ENCODE measurements around the gene SLC1A2. TPM values are rescaled to one million over a fixed set of nuclear protein-coding genes. Genes with fewer than 3 reads are reported as not detected.

The SLC1A2 gene
- total RNA-seq, 1 donor from 2014 or later = 1.9 TPM

GRCh38 chr11:35274909-35275785 is 144.2 kb downstream of the SLC1A2 start:
- no peak for TF ChIP-seq CTCF (IDR thresholded peaks at IDR 0.05; ENCODE audit: unreplicated experiment)
- Mint-ChIP-seq H3K4me1 (peaks cover 17% of the 10 kb centered on the region), H3K4me3 (no peak overlapping the region), H3K9me3 (no peaks in the 10 kb centered on the region), H3K36me3 (no peaks in the 10 kb centered on the region), H3K27me3 (ENCODE audit: low read depth) (peaks cover 5% of the 10 kb centered on the region), H3K27ac (no peak overlapping the region)
- no peak for DNase-seq (ENCODE audit: low spot score in 2 of 2, unreplicated experiment in 2 of 2)

- DNase-seq (ENCODE audit: low spot score in 2 of 2, unreplicated experiment in 2 of 2) = no peak
- H3K9me3 Mint-ChIP-seq = no peaks in the 10 kb centered on the region
- no peak overlapping the region for H3K4me3 Mint-ChIP-seq
- H3K4me1 Mint-ChIP-seq = peaks cover 17% of the 10 kb centered on the region
- TF ChIP-seq CTCF (IDR thresholded peaks at IDR 0.05; ENCODE audit: unreplicated experiment) = no peak
- H3K36me3 Mint-ChIP-seq = no peaks in the 10 kb centered on the region
- H3K27ac Mint-ChIP-seq = no peak overlapping the region
- H3K27me3 Mint-ChIP-seq (ENCODE audit: low read depth) = peaks cover 5% of the 10 kb centered on the region
Measured at GRCh38 chr11:35272391-35272902, 146.9 kb downstream of the SLC1A2 start.

- no peak for TF ChIP-seq CTCF (IDR thresholded peaks at IDR 0.05; ENCODE audit: unreplicated experiment)
- DNase-seq (ENCODE audit: low spot score in 2 of 2, unreplicated experiment in 2 of 2) = no peak
- peaks cover 22% of the 10 kb centered on the region for H3K4me1 Mint-ChIP-seq
- no peak overlapping the region for H3K4me3 Mint-ChIP-seq
- no peak overlapping the region for H3K27ac Mint-ChIP-seq
- H3K9me3 Mint-ChIP-seq = no peaks in the 10 kb centered on the region
- H3K27me3 Mint-ChIP-seq (ENCODE audit: low read depth) = peaks cover 5% of the 10 kb centered on the region
- H3K36me3 Mint-ChIP-seq = no peaks in the 10 kb centered on the region
Measured at GRCh38 chr11:35271031-35271430, 148.3 kb downstream of the SLC1A2 start.

GRCh38 chr11:35270342-35270741 is 149.0 kb downstream of the SLC1A2 start:
- Mint-ChIP-seq H3K27ac (no peak overlapping the region), H3K4me1 (peaks cover 18% of the 10 kb centered on the region), H3K36me3 (no peaks in the 10 kb centered on the region)

GRCh38 chr11:35267504-35267903 is 151.9 kb downstream of the SLC1A2 start:
- TF ChIP-seq CTCF (IDR thresholded peaks at IDR 0.05; ENCODE audit: unreplicated experiment) = no peak
- H3K9me3 Mint-ChIP-seq = no peaks in the 10 kb centered on the region
- no peak for DNase-seq (ENCODE audit: low spot score in 2 of 2, unreplicated experiment in 2 of 2)
- H3K4me3 Mint-ChIP-seq = no peak overlapping the region
- H3K27ac Mint-ChIP-seq = no peak overlapping the region
- H3K27me3 Mint-ChIP-seq (ENCODE audit: low read depth) = peaks cover 5% of the 10 kb centered on the region
- no peaks in the 10 kb centered on the region for H3K36me3 Mint-ChIP-seq
- H3K4me1 Mint-ChIP-seq = peaks cover 5% of the 10 kb centered on the region

More at GRCh38 chr11:35270342-35270741, 149.0 kb downstream of the SLC1A2 start:
- Mint-ChIP-seq H3K9me3 (no peaks in the 10 kb centered on the region), H3K4me3 (no peak overlapping the region), H3K27me3 (ENCODE audit: low read depth) (peaks cover 5% of the 10 kb centered on the region)
- no peak for DNase-seq (ENCODE audit: low spot score in 2 of 2, unreplicated experiment in 2 of 2)
- no peak for TF ChIP-seq CTCF (IDR thresholded peaks at IDR 0.05; ENCODE audit: unreplicated experiment)

Data from mesothelial cell of epicardium (in vitro differentiated cells).